ENCODE measurements around the gene BAHCC1. TPM values are rescaled to one million over a fixed set of nuclear protein-coding genes. Genes with fewer than 3 reads are reported as not detected.

The BAHCC1 gene
- total RNA-seq, 2 donors from 2014 or later, result 12.5 to 26.3 TPM

DNA sequence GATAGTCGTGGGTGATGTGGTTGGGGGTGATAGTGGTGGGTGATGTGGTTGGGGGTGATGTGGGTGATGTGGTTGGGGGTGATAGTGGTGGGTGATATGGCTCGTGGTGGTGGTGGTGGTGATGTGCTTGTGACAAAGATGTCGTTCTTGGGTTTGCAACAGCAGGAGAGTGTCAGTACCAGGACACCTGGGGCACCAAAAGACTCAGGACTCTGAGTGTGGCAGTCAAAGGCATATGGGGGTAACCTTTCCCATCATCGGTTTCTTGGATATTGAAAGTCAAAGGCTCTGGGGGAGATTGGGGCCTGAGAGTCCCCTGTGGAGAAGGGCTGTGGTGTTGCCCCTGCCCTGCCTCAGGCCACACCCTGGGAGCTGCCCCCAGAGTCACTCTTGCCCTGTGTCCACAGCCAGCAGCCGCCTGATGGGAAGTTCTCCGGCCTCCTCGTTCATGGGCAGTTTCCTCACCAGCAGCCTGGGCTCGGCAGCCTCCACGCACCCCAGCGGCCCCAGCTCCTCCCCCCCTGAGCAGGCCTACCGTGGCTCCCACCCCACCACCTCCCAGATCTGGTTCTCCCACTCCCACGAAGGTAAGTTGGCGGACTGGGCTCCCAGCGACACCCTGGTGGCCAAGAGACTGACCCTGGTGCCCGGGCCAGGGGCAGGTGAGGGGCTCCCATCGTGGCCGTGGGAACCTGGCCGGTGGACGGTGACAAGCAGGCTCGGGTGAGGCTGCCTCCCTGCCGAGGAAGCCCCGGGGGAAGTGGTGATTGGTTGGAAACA is 31.3 kb downstream of the BAHCC1 start:
- H3K4me3 ChIP-seq, result no peak overlapping the region
- intact Hi-C loops (cut with DNase I), result no loop called here
- no peak overlapping the region for H3K9ac ChIP-seq (ENCODE audit: low read depth in 2 of 2, low read length in 2 of 2)
- no peak for DNase-seq
- peaks cover 31% of the 10 kb centered on the region for H3K4me1 ChIP-seq
- no peak overlapping the region for H3K27ac ChIP-seq
- H3K9me3 ChIP-seq, result no peaks in the 10 kb centered on the region
- TF ChIP-seq, protein P1, sequence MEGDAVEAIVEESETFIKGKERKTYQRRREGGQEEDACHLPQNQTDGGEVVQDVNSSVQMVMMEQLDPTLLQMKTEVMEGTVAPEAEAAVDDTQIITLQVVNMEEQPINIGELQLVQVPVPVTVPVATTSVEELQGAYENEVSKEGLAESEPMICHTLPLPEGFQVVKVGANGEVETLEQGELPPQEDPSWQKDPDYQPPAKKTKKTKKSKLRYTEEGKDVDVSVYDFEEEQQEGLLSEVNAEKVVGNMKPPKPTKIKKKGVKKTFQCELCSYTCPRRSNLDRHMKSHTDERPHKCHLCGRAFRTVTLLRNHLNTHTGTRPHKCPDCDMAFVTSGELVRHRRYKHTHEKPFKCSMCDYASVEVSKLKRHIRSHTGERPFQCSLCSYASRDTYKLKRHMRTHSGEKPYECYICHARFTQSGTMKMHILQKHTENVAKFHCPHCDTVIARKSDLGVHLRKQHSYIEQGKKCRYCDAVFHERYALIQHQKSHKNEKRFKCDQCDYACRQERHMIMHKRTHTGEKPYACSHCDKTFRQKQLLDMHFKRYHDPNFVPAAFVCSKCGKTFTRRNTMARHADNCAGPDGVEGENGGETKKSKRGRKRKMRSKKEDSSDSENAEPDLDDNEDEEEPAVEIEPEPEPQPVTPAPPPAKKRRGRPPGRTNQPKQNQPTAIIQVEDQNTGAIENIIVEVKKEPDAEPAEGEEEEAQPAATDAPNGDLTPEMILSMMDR (IDR thresholded peaks at IDR 0.05), result no peak
- no peaks in the 10 kb centered on the region for H3K36me3 ChIP-seq
- H3K27me3 ChIP-seq, result no peaks in the 10 kb centered on the region

DNA sequence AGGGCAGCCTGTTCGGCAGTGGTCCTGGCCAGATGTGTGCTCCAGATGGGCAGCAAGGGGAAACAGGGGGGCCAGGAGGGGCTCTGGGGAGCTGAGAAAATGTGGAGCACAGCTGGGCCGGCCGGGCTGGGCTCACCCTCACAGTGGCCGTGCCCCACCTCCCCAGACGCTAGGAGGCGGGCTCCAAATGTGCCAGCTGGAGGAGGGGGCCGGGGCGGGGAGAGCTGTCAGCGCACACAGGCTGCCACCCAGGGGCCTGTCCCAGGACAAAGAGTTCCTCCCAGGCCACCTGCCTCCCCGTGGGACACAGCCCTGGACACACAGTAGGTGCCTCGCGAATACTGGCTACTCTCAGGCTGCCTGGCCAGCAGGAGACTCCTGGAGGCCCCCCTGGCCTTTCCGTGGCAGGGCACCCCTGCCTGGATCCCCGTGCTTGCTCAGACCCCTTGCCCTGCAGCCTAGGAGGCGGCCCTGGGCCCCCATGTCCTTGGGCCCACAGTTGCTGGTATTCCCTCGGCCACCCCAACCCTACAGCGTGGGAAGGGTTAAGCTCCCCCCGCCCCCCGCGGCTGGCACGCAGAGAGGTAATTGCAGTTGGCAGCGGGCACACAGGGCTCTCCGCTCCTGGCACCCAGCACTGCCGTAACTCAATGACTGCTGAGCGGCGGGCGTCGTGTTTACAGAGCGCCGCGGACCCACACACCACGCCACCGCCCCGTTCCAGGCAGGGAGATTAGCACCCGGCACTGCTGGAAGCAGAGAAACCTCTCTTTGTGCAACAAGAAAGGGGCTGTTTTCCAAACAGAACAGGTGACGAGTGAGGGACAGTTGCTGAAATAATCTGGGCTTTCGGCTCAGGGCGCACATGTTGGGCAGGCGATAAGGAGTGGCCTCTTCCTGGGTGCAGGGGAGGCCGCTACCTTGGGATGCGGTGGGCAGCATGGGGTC is 32.2 kb downstream of the BAHCC1 start:
- H3K27ac ChIP-seq, result no peak overlapping the region
- TF ChIP-seq, protein P1 (IDR thresholded peaks at IDR 0.05), result no peak
- H3K9me3 ChIP-seq, result no peaks in the 10 kb centered on the region
- peak; percentile 65 for DNase-seq
- peak overlapping the region in 1 of 2 donors; percentile 19 for H3K9ac ChIP-seq (ENCODE audit: low read depth in 2 of 2, low read length in 2 of 2)
- peaks cover 31% of the 10 kb centered on the region for H3K4me1 ChIP-seq
- no peaks in the 10 kb centered on the region for H3K27me3 ChIP-seq
- H3K36me3 ChIP-seq, result no peaks in the 10 kb centered on the region
- H3K4me3 ChIP-seq, result no peak overlapping the region
- intact Hi-C loops (cut with DNase I), result no loop called here

DNA sequence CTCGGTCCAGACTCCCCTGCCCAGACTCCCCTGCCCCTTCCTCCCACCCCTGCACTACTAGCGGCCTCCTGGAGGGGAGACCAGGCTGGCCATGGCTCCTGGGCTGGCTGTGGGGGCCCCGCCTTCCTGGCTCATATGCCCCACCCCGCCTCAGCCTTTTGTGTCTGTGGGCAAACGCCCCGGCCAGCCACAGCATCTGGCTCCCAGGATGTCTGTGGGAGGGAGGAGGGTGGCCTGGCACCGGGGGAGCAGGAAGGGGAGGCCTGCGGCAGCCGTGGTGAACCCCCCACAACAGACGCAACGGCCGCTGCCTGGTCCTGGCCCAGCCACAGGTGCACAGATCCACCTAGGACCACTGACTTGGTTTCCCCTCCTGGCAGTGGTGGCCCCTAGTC is 32.9 kb downstream of the BAHCC1 start:
- no peaks in the 10 kb centered on the region for H3K9me3 ChIP-seq
- H3K36me3 ChIP-seq, result no peaks in the 10 kb centered on the region
- no peak for DNase-seq
- intact Hi-C loops (cut with DNase I), result no loop called here
- H3K4me3 ChIP-seq, result no peak overlapping the region
- peak overlapping the region; percentile 12 to 19 for H3K9ac ChIP-seq (ENCODE audit: low read depth in 2 of 2, low read length in 2 of 2)
- H3K27me3 ChIP-seq, result no peaks in the 10 kb centered on the region
- H3K27ac ChIP-seq, result no peak overlapping the region
- TF ChIP-seq, protein P1 (IDR thresholded peaks at IDR 0.05), result no peak
- H3K4me1 ChIP-seq, result peaks cover 31% of the 10 kb centered on the region

DNA sequence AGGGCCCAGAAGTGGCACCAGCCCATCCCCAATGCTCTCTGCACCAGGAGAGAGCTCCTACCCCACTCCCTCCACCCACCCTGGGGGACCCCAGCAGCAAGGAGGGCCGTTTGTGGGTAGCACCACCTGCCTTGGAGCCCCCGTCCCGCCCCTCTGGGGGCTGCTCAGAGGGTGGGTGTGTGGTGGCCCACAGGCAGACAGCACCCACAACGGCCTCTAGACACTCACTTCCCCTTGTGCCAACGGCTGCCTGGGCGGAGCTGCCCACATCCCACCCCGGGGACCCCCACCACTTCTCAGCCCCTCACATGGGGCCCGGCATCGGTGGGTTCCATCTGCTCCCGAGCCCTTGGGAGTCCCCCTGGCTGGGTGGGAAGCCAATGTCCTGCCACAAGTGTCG is 33.3 kb downstream of the BAHCC1 start:
- DNase-seq, result no peak
- Histone ChIP-seq H3K36me3 (no peaks in the 10 kb centered on the region), H3K27ac (no peak overlapping the region), H3K9me3 (no peaks in the 10 kb centered on the region), H3K9ac (ENCODE audit: low read depth in 2 of 2, low read length in 2 of 2) (peak overlapping the region in 1 of 2 donors; percentile 12), H3K4me3 (no peak overlapping the region), H3K4me1 (peaks cover 31% of the 10 kb centered on the region), H3K27me3 (no peaks in the 10 kb centered on the region)
- intact Hi-C loops (cut with DNase I), result no loop called here
- TF ChIP-seq, protein P1 (IDR thresholded peaks at IDR 0.05), result no peak

DNA sequence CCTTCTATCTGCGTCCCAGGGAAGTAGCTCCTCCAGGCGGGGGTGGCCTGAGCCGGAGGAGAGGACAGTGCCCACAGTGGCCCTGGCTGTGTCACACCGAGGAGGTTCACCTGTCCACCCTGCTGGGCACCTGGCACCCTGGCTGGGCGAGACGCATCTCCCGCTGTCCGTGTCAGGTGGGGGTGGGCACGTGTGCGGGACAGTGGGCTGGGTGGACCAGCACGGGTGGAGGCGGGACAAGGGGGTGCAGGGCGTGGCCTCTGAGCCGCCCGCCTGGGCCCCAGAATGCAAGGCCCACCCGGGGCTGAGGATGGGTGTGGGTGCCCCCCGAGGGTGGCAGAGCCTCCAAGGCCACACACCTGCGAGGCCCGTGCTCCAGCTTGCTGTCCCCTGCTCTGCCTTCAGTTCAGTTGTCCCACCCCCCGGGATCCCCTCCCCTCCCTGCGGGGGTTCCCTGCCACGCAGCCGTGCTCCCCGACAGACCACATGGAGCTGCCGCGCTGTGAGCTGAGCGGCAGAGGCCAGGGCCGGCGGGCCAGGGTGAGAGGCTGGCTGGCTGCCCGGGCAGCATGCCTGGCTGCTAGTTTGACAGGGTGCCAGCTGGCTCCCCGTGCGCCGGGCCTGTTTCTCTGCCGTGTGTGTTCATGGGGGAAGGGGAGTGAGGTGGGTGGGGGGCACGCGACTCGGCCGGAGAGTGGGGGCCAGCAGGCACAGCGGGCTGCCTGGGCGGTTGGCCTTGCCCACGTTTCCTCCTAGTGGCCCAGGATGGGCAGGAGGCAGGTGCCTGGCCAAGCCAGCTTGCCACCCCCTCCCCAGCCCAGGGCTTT is 33.9 kb downstream of the BAHCC1 start:
- intact Hi-C loops (cut with DNase I), result no loop called here
- Histone ChIP-seq H3K9me3 (no peaks in the 10 kb centered on the region), H3K27me3 (no peaks in the 10 kb centered on the region), H3K9ac (ENCODE audit: low read depth in 2 of 2, low read length in 2 of 2) (peak overlapping the region in 1 of 2 donors; percentile 14), H3K36me3 (no peaks in the 10 kb centered on the region), H3K4me1 (peaks cover 31% of the 10 kb centered on the region), H3K27ac (no peak overlapping the region), H3K4me3 (no peak overlapping the region)
- TF ChIP-seq, protein P1 (IDR thresholded peaks at IDR 0.05), result no peak
- DNase-seq, result peak; percentile 86

All from colonic mucosa (tissue), 4 donors.